CD4-positive, alpha-beta T cell treated with Interleukin-17A for 4 hours (primary cell): Measurements from ENCODE around the gene MLPH.
"Not testable (repeated sequence)": the region's sequence is repeated elsewhere in the genome, so short reads cannot be mapped to it uniquely, and the experiment has no call there.

ENCODE experiments used
- DNase-seq: peaks from one replicate; pipeline ENCODE4 v3.0.0-alpha.2; 2020; ENCODE audit warnings: mixed read lengths

MLPH gene

GRCh38 chr2:237591141-237591881 lies 104.3 kb downstream of the MLPH start:
- peak; percentile 28 for DNase-seq

- no peak for DNase-seq
Measured at GRCh38 chr2:237592425-237592980, 105.5 kb downstream of the MLPH start.

GRCh38 chr2:237593036-237593435 lies 106.0 kb downstream of the MLPH start:
- no peak for DNase-seq

GRCh38 chr2:237593596-237594320 lies 106.7 kb downstream of the MLPH start:
- no peak for DNase-seq

- no peak for DNase-seq
Measured at GRCh38 chr2:237594514-237594871, 107.4 kb downstream of the MLPH start.

- DNase-seq: not testable (repeated sequence)
Measured at GRCh38 chr2:237595829-237596519, 108.9 kb downstream of the MLPH start.

- DNase-seq: no peak
Measured at GRCh38 chr2:237596520-237597195, 109.6 kb downstream of the MLPH start.

GRCh38 chr2:237597196-237598145 lies 110.4 kb downstream of the MLPH start:
- DNase-seq: no peak

GRCh38 chr2:237598468-237599208 lies 111.6 kb downstream of the MLPH start:
- DNase-seq: no peak

GRCh38 chr2:237599465-237600110 lies 112.5 kb downstream of the MLPH start:
- DNase-seq: no peak

GRCh38 chr2:237600205-237600846 lies 113.3 kb downstream of the MLPH start:
- no peak for DNase-seq

- DNase-seq: no peak
Measured at GRCh38 chr2:237601453-237602116, 114.5 kb downstream of the MLPH start.

- no peak for DNase-seq
Measured at GRCh38 chr2:237602409-237602808, 115.4 kb downstream of the MLPH start.

- DNase-seq: no peak
Measured at GRCh38 chr2:237603049-237603717, 116.1 kb downstream of the MLPH start.

GRCh38 chr2:237603718-237604362 lies 116.8 kb downstream of the MLPH start:
- DNase-seq: peak; percentile 63

- no peak for DNase-seq
Measured at GRCh38 chr2:237604391-237604790, 117.3 kb downstream of the MLPH start.
